ENCODE results near the gene SFI1.

GRCh38 chr22:31556627-31557203 lies 60.4 kb downstream of the SFI1 start:
- TF ChIP-seq EZH2 (IDR thresholded peaks at IDR 0.05; ENCODE audit: insufficient read depth, poor library complexity, severe bottlenecking) (no peak), EZH2phosphoT487 (IDR thresholded peaks at IDR 0.05; ENCODE audit: insufficient read depth, low read depth) (no peak)
